Right lobe of liver (tissue), 4 donors: Measurements from ENCODE around the gene DYSF.

Source experiments
- CTCF ChIP-seq, 4 donors: fragments of 200-600 bp in 3 of 4; fragments of 450-650 bp in 1 of 4; IDR thresholded peaks; one replicate each; pipeline versions ENCODE4 v1.5.1 to v1.8.0; 2016 to 2022; ENCODE audit warnings: antibody characterized with exemption in 4 of 4, mild to moderate bottlenecking in 2 of 4
- POLR2A ChIP-seq: fragments of 450-650 bp; IDR thresholded peaks from one replicate; pipeline ENCODE4 v1.6.1; 2017; ENCODE audit warnings: antibody characterized with exemption, mild to moderate bottlenecking
- donor health status: DM: no; HTN: no; CAD: no.
- donor health status: DM: no; HTN: no; CAD: no.
- donor health status: DM: no; HTN: yes; CAD: no.

- TF ChIP-seq POLR2A (no peak), CTCF (IDR thresholded peaks at IDR 0.05) (no peak)
Observed at GRCh38 chr2:71674158-71674851, 220.9 kb downstream of the DYSF start.
